HEK293 (cell line): ENCODE results near the gene CALR3.

Experiments
- CTCF ChIA-PET: fragments of 350-600 bp; formaldehyde crosslinking; extraction: SDS; loops from one replicate; lab custom pipeline; 2021; ENCODE audit warnings: antibody characterized with exemption; lab: Yijun Ruan, JAX
- POLR2A ChIA-PET: fragments of 300-600 bp; formaldehyde crosslinking; extraction: SDS; loops from one replicate; lab custom pipeline; 2020; ENCODE audit warnings: antibody characterized with exemption, inconsistent platforms; lab: Yijun Ruan, JAX
- H3K27ac ChIP-seq: fragments of 200-500 bp; sonication (Bioruptor generic); 2 replicates; pipeline ENCODE4 v1.5.1; 2014; ENCODE audit warnings: low read depth, low read length, control low read depth, inconsistent platforms; ENCODE audit errors: extremely low read depth
- H3K36me3 ChIP-seq, 2 experiments: fragments of 200-500 bp in 1 of 2; sonication (Bioruptor generic) in 1 of 2; 1 replicate in 1 of 2; 2 replicates in 1 of 2; pipeline ENCODE4 v1.5.1; 2014 to 2017; ENCODE audit warnings: inconsistent platforms in 2 of 2, low read length in 2 of 2; ENCODE audit not compliant: control insufficient read depth in 2 of 2, insufficient read depth in 1 of 2
- H3K4me1 ChIP-seq: fragments of 200-500 bp; sonication (Bioruptor generic); 2 replicates; pipeline ENCODE4 v1.5.1; 2014; ENCODE audit warnings: mild to moderate bottlenecking, low read length, inconsistent platforms; ENCODE audit not compliant: control insufficient read depth, insufficient read depth
- H3K4me3 ChIP-seq: 2 replicates; pipeline ENCODE4 v1.5.1; 2011; ENCODE audit warnings: low read depth, mild to moderate bottlenecking, control low read depth, low read length, moderate library complexity
- H3K9me3 ChIP-seq: fragments of 200-500 bp; sonication (Bioruptor generic); 2 replicates; pipeline ENCODE4 v1.5.1; 2014; ENCODE audit warnings: low read depth, low read length, inconsistent platforms; ENCODE audit not compliant: control insufficient read depth, insufficient read depth
- AEBP2 ChIP-seq: fragments of 450-650 bp; formaldehyde crosslinking; IDR thresholded peaks from 2 replicates; pipeline ENCODE4 v1.5.1; 2016; ENCODE audit warnings: missing biosample characterization, missing genetic modification characterization, borderline replicate concordance
- BCL11A ChIP-seq: fragments of 450-650 bp; formaldehyde crosslinking; IDR thresholded peaks from 2 replicates; pipeline ENCODE4 v1.5.1; 2016; ENCODE audit warnings: low read depth, missing biosample characterization, missing genetic modification characterization
- BCL6B ChIP-seq: fragments of 450-650 bp; formaldehyde crosslinking; IDR thresholded peaks from 2 replicates; pipeline ENCODE4 v1.5.1; 2017; ENCODE audit warnings: missing biosample characterization, missing genetic modification characterization
- GLI4 ChIP-seq: fragments of 450-650 bp; formaldehyde crosslinking; IDR thresholded peaks from 2 replicates; pipeline ENCODE4 v1.5.1; 2016; ENCODE audit warnings: missing biosample characterization, missing genetic modification characterization
- MYNN ChIP-seq: fragments of 450-650 bp; formaldehyde crosslinking; IDR thresholded peaks from 2 replicates; pipeline ENCODE4 v1.5.1; 2016; ENCODE audit warnings: missing biosample characterization, missing genetic modification characterization, borderline replicate concordance
- MZF1 ChIP-seq: fragments of 450-650 bp; formaldehyde crosslinking; IDR thresholded peaks from 2 replicates; pipeline ENCODE4 v1.5.1; 2017; ENCODE audit warnings: missing biosample characterization, missing genetic modification characterization, borderline replicate concordance
- PRDM10 ChIP-seq: fragments of 450-650 bp; formaldehyde crosslinking; IDR thresholded peaks from 2 replicates; pipeline ENCODE4 v1.5.1; 2016; ENCODE audit warnings: missing biosample characterization, missing genetic modification characterization
- RBAK ChIP-seq: fragments of 450-650 bp; formaldehyde crosslinking; IDR thresholded peaks from 2 replicates; pipeline ENCODE4 v1.5.1; 2016; ENCODE audit warnings: missing biosample characterization, missing genetic modification characterization
- ZBTB21 ChIP-seq: fragments of 450-650 bp; formaldehyde crosslinking; IDR thresholded peaks from 2 replicates; pipeline ENCODE4 v1.5.1; 2017; ENCODE audit warnings: missing biosample characterization, missing genetic modification characterization
- ZBTB48 ChIP-seq: fragments of 450-650 bp; formaldehyde crosslinking; IDR thresholded peaks from 2 replicates; pipeline ENCODE4 v1.5.1; 2016; ENCODE audit warnings: missing biosample characterization, missing genetic modification characterization
- ZBTB49 ChIP-seq: fragments of 450-650 bp; formaldehyde crosslinking; IDR thresholded peaks from 2 replicates; pipeline ENCODE4 v1.5.1; 2016; ENCODE audit warnings: missing biosample characterization, missing genetic modification characterization, low read depth
- ZNF114 ChIP-seq: fragments of 450-650 bp; formaldehyde crosslinking; IDR thresholded peaks from 2 replicates; pipeline ENCODE4 v1.5.0; 2017; ENCODE audit warnings: missing biosample characterization, missing genetic modification characterization
- ZNF132 ChIP-seq: fragments of 450-650 bp; formaldehyde crosslinking; IDR thresholded peaks from 2 replicates; pipeline ENCODE4 v1.5.1; 2017; ENCODE audit warnings: missing biosample characterization, missing genetic modification characterization, borderline replicate concordance
- ZNF169 ChIP-seq: fragments of 450-650 bp; formaldehyde crosslinking; IDR thresholded peaks from 2 replicates; pipeline ENCODE4 v1.5.1; 2016; ENCODE audit warnings: missing biosample characterization, missing genetic modification characterization
- ZNF24 ChIP-seq: fragments of 450-650 bp; formaldehyde crosslinking; IDR thresholded peaks from 2 replicates; pipeline ENCODE4 v1.5.1; 2016; ENCODE audit warnings: missing biosample characterization, missing genetic modification characterization
- ZNF404 ChIP-seq: fragments of 450-650 bp; formaldehyde crosslinking; IDR thresholded peaks from 2 replicates; pipeline ENCODE4 v1.5.1; 2017; ENCODE audit warnings: missing biosample characterization, missing genetic modification characterization
- ZNF518A ChIP-seq: fragments of 450-650 bp; formaldehyde crosslinking; conservative IDR thresholded peaks from 2 replicates; pipeline ENCODE4 v1.5.1; 2016; ENCODE audit warnings: low read depth, missing biosample characterization, missing genetic modification characterization
- ZNF558 ChIP-seq: fragments of 450-650 bp; formaldehyde crosslinking; IDR thresholded peaks from 2 replicates; pipeline ENCODE4 v1.5.1; 2016; ENCODE audit warnings: missing biosample characterization, missing genetic modification characterization
- ZNF585B ChIP-seq: fragments of 450-650 bp; formaldehyde crosslinking; IDR thresholded peaks from 2 replicates; pipeline ENCODE4 v1.5.1; 2016; ENCODE audit warnings: missing biosample characterization, missing genetic modification characterization
- ZNF610 ChIP-seq: fragments of 450-650 bp; formaldehyde crosslinking; IDR thresholded peaks from 2 replicates; pipeline ENCODE4 v1.5.1; 2016; ENCODE audit warnings: missing biosample characterization, missing genetic modification characterization, borderline replicate concordance
- ZNF621 ChIP-seq: fragments of 450-650 bp; formaldehyde crosslinking; IDR thresholded peaks from 2 replicates; pipeline ENCODE4 v1.5.1; 2017; ENCODE audit warnings: missing biosample characterization, missing genetic modification characterization
- ZNF626 ChIP-seq: fragments of 450-650 bp; sonication (Bioruptor Pico); formaldehyde crosslinking; IDR thresholded peaks from 2 replicates; pipeline ENCODE4 v1.5.1; 2018; ENCODE audit warnings: missing biosample characterization, missing genetic modification characterization, inconsistent platforms
- ZNF654 ChIP-seq: fragments of 450-650 bp; formaldehyde crosslinking; IDR thresholded peaks from 2 replicates; pipeline ENCODE4 v1.5.1; 2016; ENCODE audit warnings: low read depth, missing biosample characterization, missing genetic modification characterization
- ZNF664 ChIP-seq: fragments of 450-650 bp; formaldehyde crosslinking; IDR thresholded peaks from 2 replicates; pipeline ENCODE4 v1.5.1; 2016; ENCODE audit warnings: missing biosample characterization, missing genetic modification characterization
- ZNF777 ChIP-seq: fragments of 450-650 bp; formaldehyde crosslinking; IDR thresholded peaks from 2 replicates; pipeline ENCODE4 v1.5.1; 2017; ENCODE audit warnings: missing biosample characterization, missing genetic modification characterization, borderline replicate concordance

Gene CALR3

GRCh38 chr19:16536130-16536529, 40.2 kb upstream of the CALR3 start (continued):
- no peak for TF ChIP-seq ZNF518A (tag by site-specific recombination)
- no peak for TF ChIP-seq BCL6B (tag by site-specific recombination)
- TF ChIP-seq ZNF654 (tag by site-specific recombination), result no peak
- no peak for TF ChIP-seq RBAK (tag by site-specific recombination)
- TF ChIP-seq ZNF621 (tag by site-specific recombination), result no peak
- no peak for TF ChIP-seq ZNF610
- no peak for TF ChIP-seq ZNF169 (tag by site-specific recombination)
- no peak for TF ChIP-seq AEBP2
- no peak for TF ChIP-seq ZNF558 (tag by site-specific recombination)
- no peak for TF ChIP-seq ZNF626
- no peak for TF ChIP-seq ZNF585B (tag by site-specific recombination)

- Histone ChIP-seq H3K9me3 (no peaks in the 10 kb centered on the region), H3K4me1 (no peaks in the 10 kb centered on the region), H3K4me3 (no peak overlapping the region), H3K27ac (no peak overlapping the region), H3K36me3 (peaks cover 45 to 99% of the 10 kb centered on the region in 2 experiments; a peak in 2 of 3 replicates)
- POLR2A ChIA-PET, result interaction anchor here (0.5 to 0.6 kb wide), 2 partner anchors 35 to 1359 kb away, joined by 3 to 8 read pairs; no protein-coding TSS in a partner anchor
- CTCF ChIA-PET, result no interaction called here
- no peak for TF ChIP-seq ZNF132
- no peak for TF ChIP-seq ZNF654 (tag by site-specific recombination)
- TF ChIP-seq GLI4, result no peak
- no peak for TF ChIP-seq ZNF664 (tag by site-specific recombination)
- no peak for TF ChIP-seq ZNF777
- TF ChIP-seq PRDM10 (tag by site-specific recombination), result no peak
- TF ChIP-seq ZNF114 (tag by site-specific recombination), result no peak
- TF ChIP-seq BCL11A (tag by site-specific recombination), result no peak
- TF ChIP-seq ZNF404 (tag by site-specific recombination), result no peak
- TF ChIP-seq ZBTB21 (tag by site-specific recombination), result no peak
- TF ChIP-seq ZBTB49 (tag by site-specific recombination), result no peak
- TF ChIP-seq ZNF24 (tag by site-specific recombination), result no peak
- TF ChIP-seq MZF1 (tag by site-specific recombination), result no peak
- no peak for TF ChIP-seq MYNN (tag by site-specific recombination)
- no peak for TF ChIP-seq ZBTB48 (tag by site-specific recombination)
Observed at GRCh38 chr19:16535381-16535780, 39.4 kb upstream of the CALR3 start.
